ENCODE measurements around the gene ZFP1.

ZFP1 gene

GRCh38 chr16:75172578-75172977, 24.3 kb downstream of the ZFP1 start:
- Mint-ChIP-seq H3K4me1 (ENCODE audit: low read depth) (no peaks in the 10 kb centered on the region), H3K9me3 (ENCODE audit: low read depth) (peaks cover 56% of the 10 kb centered on the region), H3K27me3 (no peaks in the 10 kb centered on the region), H3K27ac (no peak overlapping the region), H3K4me3 (no peak overlapping the region), H3K36me3 (peaks cover 63% of the 10 kb centered on the region)

- no peak overlapping the region for H3K27ac Mint-ChIP-seq
- no peaks in the 10 kb centered on the region for H3K4me1 Mint-ChIP-seq (ENCODE audit: low read depth)
- peaks cover 47% of the 10 kb centered on the region for H3K9me3 Mint-ChIP-seq (ENCODE audit: low read depth)
- no peaks in the 10 kb centered on the region for H3K27me3 Mint-ChIP-seq
- H3K4me3 Mint-ChIP-seq: no peak overlapping the region
- peaks cover 41% of the 10 kb centered on the region for H3K36me3 Mint-ChIP-seq
Measured at GRCh38 chr16:75175074-75175473, 26.8 kb downstream of the ZFP1 start.

GRCh38 chr16:75176926-75177325, 28.6 kb downstream of the ZFP1 start:
- peaks cover 26% of the 10 kb centered on the region for H3K36me3 Mint-ChIP-seq
- H3K27ac Mint-ChIP-seq: no peak overlapping the region
- H3K4me1 Mint-ChIP-seq (ENCODE audit: low read depth): no peaks in the 10 kb centered on the region
- H3K4me3 Mint-ChIP-seq: no peak overlapping the region
- H3K9me3 Mint-ChIP-seq (ENCODE audit: low read depth): peaks cover 41% of the 10 kb centered on the region
- H3K27me3 Mint-ChIP-seq: no peaks in the 10 kb centered on the region

- H3K27ac Mint-ChIP-seq: no peak overlapping the region
- peaks cover 24% of the 10 kb centered on the region for H3K9me3 Mint-ChIP-seq (ENCODE audit: low read depth)
- no peak overlapping the region for H3K4me3 Mint-ChIP-seq
- no peaks in the 10 kb centered on the region for H3K27me3 Mint-ChIP-seq
- H3K4me1 Mint-ChIP-seq (ENCODE audit: low read depth): no peaks in the 10 kb centered on the region
- H3K36me3 Mint-ChIP-seq: peaks cover 8% of the 10 kb centered on the region
Measured at GRCh38 chr16:75179208-75179607, 30.9 kb downstream of the ZFP1 start.

- Mint-ChIP-seq H3K27me3 (no peaks in the 10 kb centered on the region), H3K27ac (no peak overlapping the region), H3K9me3 (ENCODE audit: low read depth) (peaks cover 15% of the 10 kb centered on the region)
Measured at GRCh38 chr16:75181630-75182029, 33.3 kb downstream of the ZFP1 start.

GRCh38 chr16:75188832-75189477, 40.6 kb downstream of the ZFP1 start:
- H3K9me3 Mint-ChIP-seq (ENCODE audit: low read depth): no peaks in the 10 kb centered on the region
- no peaks in the 10 kb centered on the region for H3K36me3 Mint-ChIP-seq
- no peaks in the 10 kb centered on the region for H3K4me1 Mint-ChIP-seq (ENCODE audit: low read depth)
- H3K27ac Mint-ChIP-seq: no peak overlapping the region
- no peak overlapping the region for H3K4me3 Mint-ChIP-seq
- peaks cover 3% of the 10 kb centered on the region for H3K27me3 Mint-ChIP-seq

More at GRCh38 chr16:75181630-75182029, 33.3 kb downstream of the ZFP1 start:
- Mint-ChIP-seq H3K4me1 (ENCODE audit: low read depth) (no peaks in the 10 kb centered on the region), H3K4me3 (no peak overlapping the region), H3K36me3 (peaks cover 3% of the 10 kb centered on the region)

GRCh38 chr16:75189638-75190245, 41.4 kb downstream of the ZFP1 start:
- Mint-ChIP-seq H3K27ac (no peak overlapping the region), H3K36me3 (no peaks in the 10 kb centered on the region), H3K9me3 (ENCODE audit: low read depth) (no peaks in the 10 kb centered on the region), H3K4me1 (ENCODE audit: low read depth) (no peaks in the 10 kb centered on the region), H3K4me3 (no peak overlapping the region), H3K27me3 (peaks cover 3% of the 10 kb centered on the region)

- Mint-ChIP-seq H3K4me3 (no peak overlapping the region), H3K27me3 (peaks cover 8% of the 10 kb centered on the region), H3K27ac (no peak overlapping the region), H3K4me1 (ENCODE audit: low read depth) (no peaks in the 10 kb centered on the region), H3K36me3 (no peaks in the 10 kb centered on the region), H3K9me3 (ENCODE audit: low read depth) (no peaks in the 10 kb centered on the region)
Measured at GRCh38 chr16:75192606-75193264, 44.4 kb downstream of the ZFP1 start.

- no peaks in the 10 kb centered on the region for H3K9me3 Mint-ChIP-seq (ENCODE audit: low read depth)
- H3K4me1 Mint-ChIP-seq (ENCODE audit: low read depth): no peaks in the 10 kb centered on the region
- H3K27me3 Mint-ChIP-seq: peaks cover 13% of the 10 kb centered on the region
- no peaks in the 10 kb centered on the region for H3K36me3 Mint-ChIP-seq
- H3K4me3 Mint-ChIP-seq: no peak overlapping the region
- H3K27ac Mint-ChIP-seq: no peak overlapping the region
Measured at GRCh38 chr16:75193265-75193650, 44.9 kb downstream of the ZFP1 start.

- Mint-ChIP-seq H3K4me1 (ENCODE audit: low read depth) (no peaks in the 10 kb centered on the region), H3K36me3 (no peaks in the 10 kb centered on the region), H3K4me3 (no peak overlapping the region), H3K9me3 (ENCODE audit: low read depth) (no peaks in the 10 kb centered on the region), H3K27ac (no peak overlapping the region), H3K27me3 (peaks cover 16% of the 10 kb centered on the region)
Measured at GRCh38 chr16:75193730-75194444, 45.6 kb downstream of the ZFP1 start.

- no peaks in the 10 kb centered on the region for H3K9me3 Mint-ChIP-seq (ENCODE audit: low read depth)
- H3K4me3 Mint-ChIP-seq: no peak overlapping the region
- no peaks in the 10 kb centered on the region for H3K36me3 Mint-ChIP-seq
- no peak overlapping the region for H3K27ac Mint-ChIP-seq
- peaks cover 9% of the 10 kb centered on the region for H3K4me1 Mint-ChIP-seq (ENCODE audit: low read depth)
- peaks cover 13% of the 10 kb centered on the region for H3K27me3 Mint-ChIP-seq
Measured at GRCh38 chr16:75195811-75196790, 47.8 kb downstream of the ZFP1 start.

GRCh38 chr16:75196836-75197235, 48.5 kb downstream of the ZFP1 start:
- no peaks in the 10 kb centered on the region for H3K9me3 Mint-ChIP-seq (ENCODE audit: low read depth)
- H3K36me3 Mint-ChIP-seq: no peaks in the 10 kb centered on the region
- H3K4me3 Mint-ChIP-seq: no peak overlapping the region
- H3K4me1 Mint-ChIP-seq (ENCODE audit: low read depth): peaks cover 14% of the 10 kb centered on the region
- no peak overlapping the region for H3K27ac Mint-ChIP-seq
- peaks cover 13% of the 10 kb centered on the region for H3K27me3 Mint-ChIP-seq

GRCh38 chr16:75197522-75198134, 49.3 kb downstream of the ZFP1 start:
- Mint-ChIP-seq H3K9me3 (ENCODE audit: low read depth) (no peaks in the 10 kb centered on the region), H3K4me1 (ENCODE audit: low read depth) (peaks cover 17% of the 10 kb centered on the region), H3K36me3 (no peaks in the 10 kb centered on the region), H3K27me3 (peaks cover 13% of the 10 kb centered on the region), H3K27ac (no peak overlapping the region), H3K4me3 (no peak overlapping the region)

GRCh38 chr16:75198135-75198600, 49.8 kb downstream of the ZFP1 start:
- no peak overlapping the region for H3K27ac Mint-ChIP-seq
- H3K4me1 Mint-ChIP-seq (ENCODE audit: low read depth): peaks cover 17% of the 10 kb centered on the region
- no peak overlapping the region for H3K4me3 Mint-ChIP-seq
- H3K36me3 Mint-ChIP-seq: no peaks in the 10 kb centered on the region
- H3K27me3 Mint-ChIP-seq: peaks cover 13% of the 10 kb centered on the region
- no peaks in the 10 kb centered on the region for H3K9me3 Mint-ChIP-seq (ENCODE audit: low read depth)

All from activated naive CD8-positive, alpha-beta T cell (primary cell).